Measurements from ENCODE around the gene SLC44A4.
"Not testable (repeated sequence)": the region's sequence is repeated elsewhere in the genome, so short reads cannot be mapped to it uniquely, and the experiment has no call there.

SLC44A4 gene

GRCh38 chr6:31918069-31918720 is 39.4 kb upstream of the SLC44A4 start:
- no peak for TF ChIP-seq CTCF (conservative IDR thresholded peaks at IDR 0.05)
- no peak overlapping the region for H3K27ac ChIP-seq

- H3K27ac ChIP-seq: no peak overlapping the region
- no peak for TF ChIP-seq CTCF (conservative IDR thresholded peaks at IDR 0.05)
These were observed 37.0 kb upstream of the SLC44A4 start for GRCh38 chr6:31915756-31916155.

- TF ChIP-seq CTCF (conservative IDR thresholded peaks at IDR 0.05): no peak
- no peak overlapping the region for H3K27ac ChIP-seq
These were observed 36.6 kb upstream of the SLC44A4 start for GRCh38 chr6:31915351-31915750.

- no peak overlapping the region for H3K27ac ChIP-seq
- no peak for TF ChIP-seq CTCF (conservative IDR thresholded peaks at IDR 0.05)
These were observed 33.2 kb upstream of the SLC44A4 start for GRCh38 chr6:31911826-31912585.

- not testable (repeated sequence) for H3K27ac ChIP-seq
These were observed 30.5 kb upstream of the SLC44A4 start for GRCh38 chr6:31909298-31909697.

- no peak for TF ChIP-seq CTCF (conservative IDR thresholded peaks at IDR 0.05)
- no peak overlapping the region for H3K27ac ChIP-seq
These were observed 30.0 kb upstream of the SLC44A4 start for GRCh38 chr6:31908791-31909190.

GRCh38 chr6:31908255-31908654 is 29.5 kb upstream of the SLC44A4 start:
- not testable (repeated sequence) for H3K27ac ChIP-seq

- no peak for TF ChIP-seq CTCF (conservative IDR thresholded peaks at IDR 0.05)
- no peak overlapping the region for H3K27ac ChIP-seq
These were observed 28.5 kb upstream of the SLC44A4 start for GRCh38 chr6:31907158-31907813.

GRCh38 chr6:31906727-31907126 is 27.9 kb upstream of the SLC44A4 start:
- H3K27ac ChIP-seq: not testable (repeated sequence)

All from VCaP (cell line).